NCI-H226 (cell line): ENCODE measurements around the gene PDPN.
A peak's percentile ranks its signal among the peaks of the same experiment; 100 is the strongest.

ENCODE experiments used
- DNase-seq: peaks from one replicate; pipeline ENCODE4 v3.0.0-alpha.2; 2015

PDPN gene

GRCh38 chr1:13581446-13581845 lies 2.2 kb upstream of the PDPN start:
- no peak for DNase-seq

- DNase-seq: no peak
Observed at GRCh38 chr1:13582713-13583443, 754 bp upstream of the PDPN start.

GRCh38 chr1:13583966-13584791 lies 547 bp downstream of the PDPN start:
- peak; percentile 80 for DNase-seq

GRCh38 chr1:13584876-13585611 lies 1.4 kb downstream of the PDPN start:
- no peak for DNase-seq

- DNase-seq: no peak
Observed at GRCh38 chr1:13585612-13585991, 2.0 kb downstream of the PDPN start.

- no peak for DNase-seq
Observed at GRCh38 chr1:13586001-13586400, 2.4 kb downstream of the PDPN start.

GRCh38 chr1:13587256-13588030 lies 3.8 kb downstream of the PDPN start:
- DNase-seq: peak; percentile 88

- DNase-seq: no peak
Observed at GRCh38 chr1:13588946-13589796, 5.5 kb downstream of the PDPN start.

GRCh38 chr1:13590486-13590885 lies 6.9 kb downstream of the PDPN start:
- DNase-seq: peak; percentile 71

- DNase-seq: peak; percentile 92
Observed at GRCh38 chr1:13593511-13594131, 10.0 kb downstream of the PDPN start.

- DNase-seq: no peak
Observed at GRCh38 chr1:13595411-13595810, 11.8 kb downstream of the PDPN start.

GRCh38 chr1:13597166-13597565 lies 13.5 kb downstream of the PDPN start:
- no peak for DNase-seq

GRCh38 chr1:13600762-13601453 lies 17.3 kb downstream of the PDPN start:
- DNase-seq: no peak

- DNase-seq: no peak
Observed at GRCh38 chr1:13604176-13604575, 20.5 kb downstream of the PDPN start.

GRCh38 chr1:13604721-13605120 lies 21.1 kb downstream of the PDPN start:
- no peak for DNase-seq

- DNase-seq: peak; percentile 80
Observed at GRCh38 chr1:13605159-13605558, 21.5 kb downstream of the PDPN start.

GRCh38 chr1:13607002-13607401 lies 23.4 kb downstream of the PDPN start:
- no peak for DNase-seq

- no peak for DNase-seq
Observed at GRCh38 chr1:13616234-13616633, 32.6 kb downstream of the PDPN start.

- no peak for DNase-seq
Observed at GRCh38 chr1:13617108-13617507, 33.5 kb downstream of the PDPN start.

GRCh38 chr1:13617773-13618172 lies 34.1 kb downstream of the PDPN start:
- no peak for DNase-seq

- DNase-seq: no peak
Observed at GRCh38 chr1:13618483-13618882, 34.9 kb downstream of the PDPN start.
